Stimulated activated CD4-positive, alpha-beta T cell treated with anti-CD3 and anti-CD28 coated beads, Interleukin-2, amount 100 ng/mL, for 48 hours (primary cell): ENCODE data around the gene OPN1MW2.
"Not testable (repeated sequence)": the region's sequence is repeated elsewhere in the genome, so short reads cannot be mapped to it uniquely, and the experiment has no call there.

Source experiments
- DNase-seq, 2 donors: peaks; one replicate each; pipeline ENCODE4 v3.0.0-alpha.2; 2020

OPN1MW2 gene

DNA sequence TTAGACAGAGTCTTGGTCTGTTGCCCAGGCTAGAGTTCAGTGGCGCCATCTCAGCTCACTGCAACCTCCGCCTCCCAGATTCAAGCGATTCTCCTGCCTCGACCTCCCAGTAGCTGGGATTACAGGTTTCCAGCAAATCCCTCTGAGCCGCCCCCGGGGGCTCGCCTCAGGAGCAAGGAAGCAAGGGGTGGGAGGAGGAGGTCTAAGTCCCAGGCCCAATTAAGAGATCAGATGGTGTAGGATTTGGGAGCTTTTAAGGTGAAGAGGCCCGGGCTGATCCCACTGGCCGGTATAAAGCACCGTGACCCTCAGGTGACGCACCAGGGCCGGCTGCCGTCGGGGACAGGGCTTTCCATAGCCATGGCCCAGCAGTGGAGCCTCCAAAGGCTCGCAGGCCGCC, at the start of gene OPN1MW2:
Gene OPN1MW2 (plus strand): TSS at position 301 of the 400 bp plus-strand sequence. CDS start 60 bp downstream, at position 361.
- DNase-seq, result not testable (repeated sequence)

DNA sequence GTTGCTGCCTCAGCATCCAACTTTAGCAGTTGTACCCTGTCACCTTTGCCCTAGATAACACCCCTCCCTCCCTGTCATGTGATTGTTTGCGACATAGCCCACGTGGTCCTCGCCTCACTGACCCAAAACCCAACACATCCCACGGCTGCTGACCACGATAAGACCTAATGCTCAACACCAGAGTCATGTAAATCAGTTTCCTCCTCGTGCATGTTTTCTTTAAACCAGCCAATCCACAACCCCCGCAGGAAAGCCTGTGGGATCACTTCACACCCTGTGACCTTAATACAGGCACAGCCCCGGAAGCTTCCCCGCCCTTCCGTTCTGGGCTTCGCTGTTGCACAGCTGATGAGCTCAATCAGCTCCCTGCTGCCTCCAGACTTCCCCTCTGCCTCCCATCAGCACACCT, 47.0 kb upstream of the OPN1MW2 start:
- DNase-seq, result not testable (repeated sequence)

DNA sequence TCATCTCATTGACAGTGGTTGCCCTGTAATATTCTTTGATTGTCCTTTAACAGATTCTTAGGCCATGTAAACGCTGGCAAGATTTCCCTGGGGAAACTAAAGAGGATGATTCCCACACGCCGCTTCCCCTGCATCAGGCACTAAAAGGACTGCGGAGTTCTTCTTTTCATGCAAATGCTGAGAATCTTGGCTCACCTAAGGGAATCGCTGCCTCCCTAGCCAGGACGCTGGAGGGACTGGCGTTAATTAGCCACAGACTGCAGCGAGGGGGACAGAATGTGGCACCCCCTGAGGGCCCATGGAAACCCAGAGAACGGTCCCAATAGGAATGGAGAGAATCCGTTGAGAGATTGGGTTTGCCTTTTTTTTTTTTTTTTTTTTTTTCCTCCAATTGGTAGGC, 45.2 kb upstream of the OPN1MW2 start:
- not testable (repeated sequence) for DNase-seq

DNA sequence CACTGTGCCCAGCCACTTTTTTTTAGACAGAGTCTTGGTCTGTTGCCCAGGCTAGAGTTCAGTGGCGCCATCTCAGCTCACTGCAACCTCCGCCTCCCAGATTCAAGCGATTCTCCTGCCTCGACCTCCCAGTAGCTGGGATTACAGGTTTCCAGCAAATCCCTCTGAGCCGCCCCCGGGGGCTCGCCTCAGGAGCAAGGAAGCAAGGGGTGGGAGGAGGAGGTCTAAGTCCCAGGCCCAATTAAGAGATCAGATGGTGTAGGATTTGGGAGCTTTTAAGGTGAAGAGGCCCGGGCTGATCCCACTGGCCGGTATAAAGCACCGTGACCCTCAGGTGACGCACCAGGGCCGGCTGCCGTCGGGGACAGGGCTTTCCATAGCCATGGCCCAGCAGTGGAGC, 37.3 kb upstream of the OPN1MW2 start, which contains the start of gene OPN1MW:
Gene OPN1MW (plus strand): TSS at position 301 of the 400 bp plus-strand sequence. CDS start 82 bp downstream, at position 383.
- not testable (repeated sequence) for DNase-seq

DNA sequence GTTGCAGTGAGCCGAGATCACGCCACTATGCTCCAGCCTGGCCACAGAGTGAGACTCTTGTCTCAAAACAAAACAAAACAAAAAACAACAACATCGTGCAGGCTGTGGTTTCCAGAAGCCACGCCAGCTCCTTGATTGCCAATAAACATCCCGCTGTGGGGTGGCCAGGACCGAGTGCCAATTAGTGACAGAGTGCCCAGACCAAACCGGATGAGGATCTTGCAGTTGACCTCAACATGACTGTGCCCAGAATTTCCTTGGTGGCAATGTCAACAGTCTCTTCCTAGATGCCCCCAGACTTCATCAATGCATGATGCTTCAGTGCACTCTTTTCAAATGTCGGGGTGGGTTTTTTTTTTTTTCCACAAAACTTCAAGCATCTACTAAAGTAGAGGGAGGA, 35.8 kb upstream of the OPN1MW2 start:
- not testable (repeated sequence) for DNase-seq

DNA sequence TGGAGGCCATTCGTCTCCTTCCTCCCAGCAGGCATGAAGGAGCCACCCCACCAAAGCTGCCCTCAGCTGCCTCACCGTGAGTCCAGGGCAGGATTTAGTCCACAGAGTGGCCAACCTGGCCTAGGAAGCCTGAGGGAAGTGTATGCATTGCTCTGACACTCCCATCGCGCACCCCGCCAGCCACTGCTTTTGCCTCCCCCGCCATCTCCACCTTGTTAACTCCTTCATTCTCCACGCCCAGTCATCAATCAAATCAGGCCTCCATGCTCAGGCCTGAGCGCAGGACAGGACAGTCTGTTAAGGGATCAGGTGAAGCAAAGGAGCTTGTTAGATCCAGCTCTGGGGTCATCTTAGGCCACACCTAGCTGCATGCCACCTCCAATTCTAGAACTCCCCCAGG, 26.7 kb upstream of the OPN1MW2 start:
- DNase-seq, result not testable (repeated sequence)

DNA sequence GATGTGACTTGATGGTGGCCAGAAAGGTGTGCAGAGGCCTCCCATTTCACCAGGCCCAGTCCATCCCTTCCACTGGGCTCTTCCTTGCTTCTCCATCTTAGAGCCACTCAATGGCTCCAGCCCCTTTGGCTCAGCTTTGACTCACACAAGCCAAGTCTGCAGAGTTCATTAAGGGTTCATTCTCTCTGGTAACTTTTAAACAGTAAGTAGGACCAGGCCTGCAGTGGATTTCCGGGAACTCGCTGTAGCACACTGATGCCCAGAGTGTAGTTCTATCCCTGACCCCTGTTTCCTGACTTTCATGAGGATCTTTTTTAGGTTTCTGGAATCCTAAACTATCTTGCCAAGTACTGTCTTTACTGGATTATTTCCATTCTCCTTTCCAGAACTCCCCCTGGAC, 25.2 kb upstream of the OPN1MW2 start:
- DNase-seq, result not testable (repeated sequence)

DNA sequence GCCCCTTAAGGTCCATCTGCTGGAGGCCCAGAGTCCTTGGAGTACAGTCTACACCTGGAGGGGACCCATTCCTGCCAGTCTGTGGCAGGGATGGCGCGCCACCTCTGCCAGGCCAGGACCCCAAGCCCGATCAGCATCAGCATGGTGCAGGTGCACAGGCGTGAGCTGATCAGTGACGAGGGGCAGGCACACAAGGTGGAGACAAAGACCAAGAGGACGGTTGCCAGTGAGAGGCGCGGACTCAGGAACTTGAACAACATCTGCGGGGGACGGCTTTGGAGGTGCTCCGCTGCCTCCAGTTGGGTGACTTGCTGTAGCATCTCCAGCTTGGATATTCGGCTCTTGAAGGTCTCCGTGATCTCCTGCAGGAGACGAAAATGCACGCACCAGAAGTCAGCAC, 23.1 kb upstream of the OPN1MW2 start:
- not testable (repeated sequence) for DNase-seq

DNA sequence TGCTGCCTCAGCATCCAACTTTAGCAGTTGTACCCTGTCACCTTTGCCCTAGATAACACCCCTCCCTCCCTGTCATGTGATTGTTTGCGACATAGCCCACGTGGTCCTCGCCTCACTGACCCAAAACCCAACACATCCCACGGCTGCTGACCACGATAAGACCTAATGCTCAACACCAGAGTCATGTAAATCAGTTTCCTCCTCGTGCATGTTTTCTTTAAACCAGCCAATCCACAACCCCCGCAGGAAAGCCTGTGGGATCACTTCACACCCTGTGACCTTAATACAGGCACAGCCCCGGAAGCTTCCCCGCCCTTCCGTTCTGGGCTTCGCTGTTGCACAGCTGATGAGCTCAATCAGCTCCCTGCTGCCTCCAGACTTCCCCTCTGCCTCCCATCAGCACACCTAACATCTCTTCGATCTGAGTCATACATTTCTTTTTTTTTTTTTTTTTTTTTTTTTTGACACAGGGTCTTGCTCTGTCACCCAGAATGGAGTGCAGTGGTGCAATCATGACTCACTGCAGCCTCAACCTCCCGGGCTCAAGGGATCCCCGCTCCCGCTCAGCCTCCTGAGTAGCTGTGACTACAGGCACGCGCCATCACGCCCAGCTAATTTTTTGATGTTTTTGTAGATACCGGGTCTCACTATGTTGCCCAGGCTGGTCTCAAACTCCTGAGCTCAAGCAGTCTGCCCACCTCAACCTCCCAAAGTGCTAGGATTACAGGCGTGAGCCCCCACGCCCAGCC, 9.7 kb upstream of the OPN1MW2 start:
- DNase-seq, result not testable (repeated sequence)

DNA sequence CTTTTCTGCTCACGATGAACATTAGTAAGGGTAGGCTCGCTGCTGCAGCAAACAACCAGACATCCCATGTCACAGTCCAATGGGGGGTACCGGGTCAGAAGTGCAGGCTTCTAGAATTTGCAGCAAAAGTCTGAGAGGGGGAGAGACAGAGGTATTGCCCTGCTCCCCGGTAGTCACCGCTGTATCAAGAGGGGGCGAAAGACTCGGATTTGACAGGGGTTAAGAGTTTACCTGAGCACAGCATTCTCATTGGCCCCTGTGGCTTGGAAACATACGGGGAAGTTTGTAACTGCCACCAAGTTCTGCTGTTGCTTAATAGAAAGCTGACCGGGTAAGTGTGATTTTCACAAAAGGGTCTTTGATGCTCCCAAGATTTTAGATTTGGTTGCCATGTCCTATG, 8.5 kb upstream of the OPN1MW2 start:
- not testable (repeated sequence) for DNase-seq

DNA sequence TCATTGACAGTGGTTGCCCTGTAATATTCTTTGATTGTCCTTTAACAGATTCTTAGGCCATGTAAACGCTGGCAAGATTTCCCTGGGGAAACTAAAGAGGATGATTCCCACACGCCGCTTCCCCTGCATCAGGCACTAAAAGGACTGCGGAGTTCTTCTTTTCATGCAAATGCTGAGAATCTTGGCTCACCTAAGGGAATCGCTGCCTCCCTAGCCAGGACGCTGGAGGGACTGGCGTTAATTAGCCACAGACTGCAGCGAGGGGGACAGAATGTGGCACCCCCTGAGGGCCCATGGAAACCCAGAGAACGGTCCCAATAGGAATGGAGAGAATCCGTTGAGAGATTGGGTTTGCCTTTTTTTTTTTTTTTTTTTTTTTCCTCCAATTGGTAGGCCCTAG, 8.1 kb upstream of the OPN1MW2 start:
- not testable (repeated sequence) for DNase-seq

DNA sequence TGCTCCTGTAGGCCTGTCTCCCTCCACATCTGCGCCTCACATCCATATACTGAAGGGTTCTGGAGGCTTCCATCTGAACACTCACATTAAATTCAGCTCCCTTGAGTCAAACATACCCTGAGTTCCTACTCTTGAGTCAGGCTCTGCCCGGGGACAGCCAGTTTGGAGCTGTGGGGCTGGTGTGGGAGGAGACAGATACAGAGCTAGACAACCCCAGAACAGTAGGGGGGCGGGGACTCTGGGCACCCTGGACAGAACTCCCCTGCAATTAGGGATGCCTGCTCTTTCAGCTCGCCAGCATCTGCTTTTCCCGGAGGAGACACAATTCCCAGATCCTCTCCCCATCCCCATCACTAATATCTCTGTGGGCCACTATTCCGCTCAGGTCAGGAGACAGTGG, 5.7 kb downstream of the OPN1MW2 start:
- DNase-seq, result not testable (repeated sequence)

DNA sequence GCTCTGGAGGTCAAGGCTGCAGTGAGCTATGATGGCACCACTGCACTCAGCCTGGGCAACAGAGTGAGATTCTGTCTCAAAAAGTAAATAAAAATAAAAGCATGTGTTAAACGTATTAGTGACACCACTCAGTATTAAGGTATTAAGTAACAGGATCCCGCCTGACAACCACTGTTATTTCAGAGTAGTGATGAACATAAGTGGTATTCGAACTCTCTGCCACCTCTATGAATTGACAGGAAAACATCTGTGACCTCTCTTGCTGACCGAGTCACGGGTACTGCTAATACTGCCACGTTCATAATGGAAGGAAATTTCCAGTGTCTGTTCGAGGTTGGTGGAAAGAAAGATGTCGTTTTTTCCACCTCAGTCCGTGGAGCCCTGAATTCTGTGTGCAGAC, 7.2 kb downstream of the OPN1MW2 start:
- not testable (repeated sequence) for DNase-seq

DNA sequence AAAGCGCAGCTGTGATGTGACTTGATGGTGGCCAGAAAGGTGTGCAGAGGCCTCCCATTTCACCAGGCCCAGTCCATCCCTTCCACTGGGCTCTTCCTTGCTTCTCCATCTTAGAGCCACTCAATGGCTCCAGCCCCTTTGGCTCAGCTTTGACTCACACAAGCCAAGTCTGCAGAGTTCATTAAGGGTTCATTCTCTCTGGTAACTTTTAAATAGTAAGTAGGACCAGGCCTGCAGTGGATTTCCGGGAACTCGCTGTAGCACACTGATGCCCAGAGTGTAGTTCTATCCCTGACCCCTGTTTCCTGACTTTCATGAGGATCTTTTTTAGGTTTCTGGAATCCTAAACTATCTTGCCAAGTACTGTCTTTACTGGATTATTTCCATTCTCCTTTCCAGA, 11.9 kb downstream of the OPN1MW2 start:
- DNase-seq, result not testable (repeated sequence)

DNA sequence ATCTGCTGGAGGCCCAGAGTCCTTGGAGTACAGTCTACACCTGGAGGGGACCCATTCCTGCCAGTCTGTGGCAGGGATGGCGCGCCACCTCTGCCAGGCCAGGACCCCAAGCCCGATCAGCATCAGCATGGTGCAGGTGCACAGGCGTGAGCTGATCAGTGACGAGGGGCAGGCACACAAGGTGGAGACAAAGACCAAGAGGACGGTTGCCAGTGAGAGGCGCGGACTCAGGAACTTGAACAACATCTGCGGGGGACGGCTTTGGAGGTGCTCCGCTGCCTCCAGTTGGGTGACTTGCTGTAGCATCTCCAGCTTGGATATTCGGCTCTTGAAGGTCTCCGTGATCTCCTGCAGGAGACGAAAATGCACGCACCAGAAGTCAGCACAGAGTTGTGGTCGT, 14.1 kb downstream of the OPN1MW2 start:
- DNase-seq, result not testable (repeated sequence)

DNA sequence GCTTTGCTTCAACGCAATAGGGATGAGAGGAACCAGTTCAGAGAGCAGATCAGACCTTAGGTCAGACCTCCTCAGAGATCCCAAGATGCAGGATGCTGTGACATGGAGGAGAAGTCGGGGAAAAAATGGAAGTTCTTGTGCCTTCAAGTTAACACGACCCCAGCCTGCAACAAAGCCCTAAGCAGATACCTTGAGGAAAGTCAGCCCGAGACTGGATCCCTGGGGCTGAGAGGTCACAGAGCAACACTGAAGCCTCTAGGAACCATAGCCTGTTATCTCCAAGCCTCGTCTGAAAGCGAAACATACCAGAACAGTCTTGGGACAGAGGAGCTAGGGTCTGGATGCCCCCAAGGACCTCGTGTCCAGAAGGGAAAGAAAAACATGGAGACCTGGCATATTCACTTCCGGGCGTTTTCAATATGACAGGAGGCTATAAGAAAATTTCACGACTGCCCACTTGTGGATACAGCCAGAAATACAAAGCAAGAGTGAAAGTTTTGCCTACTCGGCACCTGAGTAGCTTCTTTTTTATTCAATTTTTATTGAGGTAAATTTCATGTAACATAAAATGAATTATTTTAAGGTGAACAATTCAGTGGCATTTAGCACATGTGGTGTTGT, 19.5 kb downstream of the OPN1MW2 start:
- DNase-seq, result not testable (repeated sequence)

DNA sequence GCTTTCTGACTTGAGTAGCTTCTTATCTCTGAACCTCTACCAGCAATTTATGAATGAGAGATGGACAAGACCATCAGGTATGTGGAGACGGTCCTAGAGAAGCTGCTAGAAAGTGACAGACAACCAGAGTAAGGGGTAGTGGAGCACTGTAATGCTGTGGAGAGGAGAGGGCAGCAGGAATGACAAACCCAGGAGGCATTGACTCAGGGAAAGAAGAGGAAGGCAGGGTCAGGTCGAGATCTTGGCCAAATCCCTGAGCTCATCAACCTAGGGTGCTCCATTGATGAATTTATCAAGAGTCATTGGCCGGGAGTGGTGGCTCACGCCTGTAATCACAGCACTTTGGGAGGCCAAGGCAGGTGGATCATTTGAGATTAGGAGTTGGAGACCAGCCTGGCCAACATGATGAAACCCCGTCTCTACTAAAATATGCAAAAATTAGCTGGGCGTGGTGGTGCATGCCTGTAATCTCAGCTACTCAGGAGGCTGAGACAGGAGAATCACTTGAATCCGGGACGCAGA, 20.5 kb downstream of the OPN1MW2 start:
- not testable (repeated sequence) for DNase-seq

DNA sequence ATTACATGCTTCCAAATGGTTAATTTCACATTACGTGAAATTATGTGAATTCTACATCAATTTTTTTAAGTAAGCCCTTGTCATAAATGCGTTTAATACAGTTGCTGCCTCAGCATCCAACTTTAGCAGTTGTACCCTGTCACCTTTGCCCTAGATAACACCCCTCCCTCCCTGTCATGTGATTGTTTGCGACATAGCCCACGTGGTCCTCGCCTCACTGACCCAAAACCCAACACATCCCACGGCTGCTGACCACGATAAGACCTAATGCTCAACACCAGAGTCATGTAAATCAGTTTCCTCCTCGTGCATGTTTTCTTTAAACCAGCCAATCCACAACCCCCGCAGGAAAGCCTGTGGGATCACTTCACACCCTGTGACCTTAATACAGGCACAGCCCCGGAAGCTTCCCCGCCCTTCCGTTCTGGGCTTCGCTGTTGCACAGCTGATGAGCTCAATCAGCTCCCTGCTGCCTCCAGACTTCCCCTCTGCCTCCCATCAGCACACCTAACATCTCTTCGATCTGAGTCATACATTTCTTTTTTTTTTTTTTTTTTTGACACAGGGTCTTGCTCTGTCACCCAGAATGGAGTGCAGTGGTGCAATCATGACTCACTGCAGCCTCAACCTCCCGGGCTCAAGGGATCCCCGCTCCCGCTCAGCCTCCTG, 28.0 kb downstream of the OPN1MW2 start:
- DNase-seq, result not testable (repeated sequence)

DNA sequence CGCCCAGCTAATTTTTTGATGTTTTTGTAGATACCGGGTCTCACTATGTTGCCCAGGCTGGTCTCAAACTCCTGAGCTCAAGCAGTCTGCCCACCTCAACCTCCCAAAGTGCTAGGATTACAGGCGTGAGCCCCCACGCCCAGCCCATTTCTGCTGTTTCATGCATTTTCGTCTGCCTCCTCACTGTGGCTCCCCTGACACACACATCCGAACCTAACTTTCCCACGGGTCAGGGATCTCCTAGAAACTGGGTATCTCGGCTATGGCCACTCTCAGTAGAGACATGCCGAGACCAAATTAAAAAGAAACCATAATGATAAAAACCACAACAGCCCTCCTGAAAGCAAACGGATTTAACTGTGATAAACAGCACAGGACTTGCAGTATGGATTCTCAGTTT, 28.5 kb downstream of the OPN1MW2 start:
- not testable (repeated sequence) for DNase-seq

DNA sequence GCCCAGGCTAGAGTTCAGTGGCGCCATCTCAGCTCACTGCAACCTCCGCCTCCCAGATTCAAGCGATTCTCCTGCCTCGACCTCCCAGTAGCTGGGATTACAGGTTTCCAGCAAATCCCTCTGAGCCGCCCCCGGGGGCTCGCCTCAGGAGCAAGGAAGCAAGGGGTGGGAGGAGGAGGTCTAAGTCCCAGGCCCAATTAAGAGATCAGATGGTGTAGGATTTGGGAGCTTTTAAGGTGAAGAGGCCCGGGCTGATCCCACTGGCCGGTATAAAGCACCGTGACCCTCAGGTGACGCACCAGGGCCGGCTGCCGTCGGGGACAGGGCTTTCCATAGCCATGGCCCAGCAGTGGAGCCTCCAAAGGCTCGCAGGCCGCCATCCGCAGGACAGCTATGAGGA, 37.7 kb downstream of the OPN1MW2 start, which contains the start of gene OPN1MW3:
Gene OPN1MW3 (plus strand): TSS at position 301 of the 400 bp plus-strand sequence. CDS start 38 bp downstream, at position 339.
- not testable (repeated sequence) for DNase-seq

DNA sequence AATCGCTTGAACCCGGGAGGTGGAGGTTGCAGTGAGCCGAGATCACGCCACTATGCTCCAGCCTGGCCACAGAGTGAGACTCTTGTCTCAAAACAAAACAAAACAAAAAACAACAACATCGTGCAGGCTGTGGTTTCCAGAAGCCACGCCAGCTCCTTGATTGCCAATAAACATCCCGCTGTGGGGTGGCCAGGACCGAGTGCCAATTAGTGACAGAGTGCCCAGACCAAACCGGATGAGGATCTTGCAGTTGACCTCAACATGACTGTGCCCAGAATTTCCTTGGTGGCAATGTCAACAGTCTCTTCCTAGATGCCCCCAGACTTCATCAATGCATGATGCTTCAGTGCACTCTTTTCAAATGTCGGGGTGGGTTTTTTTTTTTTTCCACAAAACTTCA, 39.2 kb downstream of the OPN1MW2 start:
- DNase-seq, result not testable (repeated sequence)

DNA sequence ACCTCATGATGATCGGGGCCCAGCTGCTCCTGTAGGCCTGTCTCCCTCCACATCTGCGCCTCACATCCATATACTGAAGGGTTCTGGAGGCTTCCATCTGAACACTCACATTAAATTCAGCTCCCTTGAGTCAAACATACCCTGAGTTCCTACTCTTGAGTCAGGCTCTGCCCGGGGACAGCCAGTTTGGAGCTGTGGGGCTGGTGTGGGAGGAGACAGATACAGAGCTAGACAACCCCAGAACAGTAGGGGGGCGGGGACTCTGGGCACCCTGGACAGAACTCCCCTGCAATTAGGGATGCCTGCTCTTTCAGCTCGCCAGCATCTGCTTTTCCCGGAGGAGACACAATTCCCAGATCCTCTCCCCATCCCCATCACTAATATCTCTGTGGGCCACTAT, 43.5 kb downstream of the OPN1MW2 start:
- DNase-seq, result not testable (repeated sequence)

DNA sequence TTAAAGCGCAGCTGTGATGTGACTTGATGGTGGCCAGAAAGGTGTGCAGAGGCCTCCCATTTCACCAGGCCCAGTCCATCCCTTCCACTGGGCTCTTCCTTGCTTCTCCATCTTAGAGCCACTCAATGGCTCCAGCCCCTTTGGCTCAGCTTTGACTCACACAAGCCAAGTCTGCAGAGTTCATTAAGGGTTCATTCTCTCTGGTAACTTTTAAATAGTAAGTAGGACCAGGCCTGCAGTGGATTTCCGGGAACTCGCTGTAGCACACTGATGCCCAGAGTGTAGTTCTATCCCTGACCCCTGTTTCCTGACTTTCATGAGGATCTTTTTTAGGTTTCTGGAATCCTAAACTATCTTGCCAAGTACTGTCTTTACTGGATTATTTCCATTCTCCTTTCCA, 49.7 kb downstream of the OPN1MW2 start:
- not testable (repeated sequence) for DNase-seq
